Loucy (cell line): ENCODE results near the gene KCNMA1.

Source experiments
- H2AFZ ChIP-seq: fragments of 200-600 bp; sonication (generic); 2 replicates; pipeline ENCODE4 v1.6.0; 2016; ENCODE audit warnings: antibody characterized with exemption, mild to moderate bottlenecking, low read length, moderate library complexity
- H3F3A ChIP-seq: fragments of 200-600 bp; 2 replicates; pipeline ENCODE4 v1.6.0; 2016; ENCODE audit warnings: antibody characterized with exemption, low read depth, mild to moderate bottlenecking
- H3K27me3 ChIP-seq: fragments of 200-600 bp; sonication (generic); 2 replicates; pipeline ENCODE4 v1.6.1; 2014; ENCODE audit warnings: low read length, mild to moderate bottlenecking; ENCODE audit not compliant: insufficient read depth, poor library complexity, severe bottlenecking
- H3K36me3 ChIP-seq: fragments of 200-600 bp; sonication (generic); 2 replicates; pipeline ENCODE4 v1.6.1; 2016; ENCODE audit warnings: low read length; ENCODE audit not compliant: insufficient read depth
- H3K4me1 ChIP-seq: fragments of 200-600 bp; sonication (generic); 2 replicates; pipeline ENCODE4 v1.5.1; 2014; ENCODE audit warnings: low read length, mild to moderate bottlenecking; ENCODE audit not compliant: insufficient read depth, poor library complexity, severe bottlenecking
- H3K4me2 ChIP-seq: fragments of 200-600 bp; sonication (generic); 2 replicates; pipeline ENCODE4 v1.6.0; 2014; ENCODE audit warnings: antibody characterized with exemption, low read length, low read depth, mild to moderate bottlenecking; ENCODE audit not compliant: poor library complexity, severe bottlenecking
- H3K4me3 ChIP-seq: fragments of 200-600 bp; sonication (generic); 2 replicates; pipeline ENCODE4 v1.5.1; 2014; ENCODE audit warnings: low read length, mild to moderate bottlenecking, mixed read lengths; ENCODE audit not compliant: poor library complexity, severe bottlenecking
- H3K79me2 ChIP-seq: fragments of 200-600 bp; sonication (generic); 2 replicates; pipeline ENCODE4 v1.6.1; 2014; ENCODE audit warnings: low read length; ENCODE audit not compliant: insufficient read depth
- H3K9ac ChIP-seq: fragments of 200-600 bp; sonication (generic); 2 replicates; pipeline ENCODE4 v1.6.0; 2014; ENCODE audit warnings: mild to moderate bottlenecking, low read depth, low read length, moderate library complexity; ENCODE audit not compliant: poor library complexity, severe bottlenecking
- H3K9me2 ChIP-seq: fragments of 200-600 bp; sonication (generic); replicated peaks from 2 replicates; pipeline ENCODE4 v1.6.1; 2016; ENCODE audit warnings: low read depth, low read length, mixed read lengths
- H3K9me3 ChIP-seq: fragments of 200-600 bp; sonication (generic); 2 replicates; pipeline ENCODE4 v1.6.1; 2014; ENCODE audit warnings: mild to moderate bottlenecking, antibody characterized with exemption, low read length, low read depth; ENCODE audit not compliant: insufficient read depth
- H4K20me1 ChIP-seq: fragments of 200-600 bp; sonication (generic); 2 replicates; pipeline ENCODE4 v1.6.0; 2014; ENCODE audit warnings: antibody characterized with exemption, low read length, mild to moderate bottlenecking; ENCODE audit not compliant: insufficient read depth, poor library complexity, severe bottlenecking
- EZH2phosphoT487 ChIP-seq: fragments of 200-600 bp; IDR thresholded peaks from 2 replicates; pipeline ENCODE4 v1.6.1; 2018; ENCODE audit warnings: antibody characterized with exemption, mild to moderate bottlenecking, moderate library complexity, borderline replicate concordance
- TF ChIP-seq, protein P1 (sequence below): fragments of 200-600 bp; sonication (generic); conservative IDR thresholded peaks from 2 replicates; pipeline ENCODE4 v1.5.1; 2014; ENCODE audit warnings: mild to moderate bottlenecking, antibody characterized with exemption, low read length

The KCNMA1 gene

GRCh38 chr10:77041636-77042258, 595.9 kb downstream of the KCNMA1 start:
- H3K79me2 ChIP-seq: no peaks in the 10 kb centered on the region
- no peaks in the 10 kb centered on the region for H3K9me3 ChIP-seq
- H3K4me3 ChIP-seq: peak overlapping the region; percentile 59
- H2AFZ ChIP-seq: peak overlapping the region; percentile 37
- peak overlapping the region; percentile 69 for H3K9ac ChIP-seq
- no peaks in the 10 kb centered on the region for H3K9me2 ChIP-seq
- H3K36me3 ChIP-seq: no peaks in the 10 kb centered on the region
- H3F3A ChIP-seq: peaks cover 6% of the 10 kb centered on the region; the same call in 1 of the 2 replicates
- peak overlapping the region; percentile 73 for H3K4me2 ChIP-seq
- H4K20me1 ChIP-seq: no peaks in the 10 kb centered on the region
- no peaks in the 10 kb centered on the region for H3K27me3 ChIP-seq
- peaks cover 69% of the 10 kb centered on the region for H3K4me1 ChIP-seq
- TF ChIP-seq EZH2phosphoT487: no peak
- TF ChIP-seq, protein P1, sequence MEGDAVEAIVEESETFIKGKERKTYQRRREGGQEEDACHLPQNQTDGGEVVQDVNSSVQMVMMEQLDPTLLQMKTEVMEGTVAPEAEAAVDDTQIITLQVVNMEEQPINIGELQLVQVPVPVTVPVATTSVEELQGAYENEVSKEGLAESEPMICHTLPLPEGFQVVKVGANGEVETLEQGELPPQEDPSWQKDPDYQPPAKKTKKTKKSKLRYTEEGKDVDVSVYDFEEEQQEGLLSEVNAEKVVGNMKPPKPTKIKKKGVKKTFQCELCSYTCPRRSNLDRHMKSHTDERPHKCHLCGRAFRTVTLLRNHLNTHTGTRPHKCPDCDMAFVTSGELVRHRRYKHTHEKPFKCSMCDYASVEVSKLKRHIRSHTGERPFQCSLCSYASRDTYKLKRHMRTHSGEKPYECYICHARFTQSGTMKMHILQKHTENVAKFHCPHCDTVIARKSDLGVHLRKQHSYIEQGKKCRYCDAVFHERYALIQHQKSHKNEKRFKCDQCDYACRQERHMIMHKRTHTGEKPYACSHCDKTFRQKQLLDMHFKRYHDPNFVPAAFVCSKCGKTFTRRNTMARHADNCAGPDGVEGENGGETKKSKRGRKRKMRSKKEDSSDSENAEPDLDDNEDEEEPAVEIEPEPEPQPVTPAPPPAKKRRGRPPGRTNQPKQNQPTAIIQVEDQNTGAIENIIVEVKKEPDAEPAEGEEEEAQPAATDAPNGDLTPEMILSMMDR: no peak

DNA sequence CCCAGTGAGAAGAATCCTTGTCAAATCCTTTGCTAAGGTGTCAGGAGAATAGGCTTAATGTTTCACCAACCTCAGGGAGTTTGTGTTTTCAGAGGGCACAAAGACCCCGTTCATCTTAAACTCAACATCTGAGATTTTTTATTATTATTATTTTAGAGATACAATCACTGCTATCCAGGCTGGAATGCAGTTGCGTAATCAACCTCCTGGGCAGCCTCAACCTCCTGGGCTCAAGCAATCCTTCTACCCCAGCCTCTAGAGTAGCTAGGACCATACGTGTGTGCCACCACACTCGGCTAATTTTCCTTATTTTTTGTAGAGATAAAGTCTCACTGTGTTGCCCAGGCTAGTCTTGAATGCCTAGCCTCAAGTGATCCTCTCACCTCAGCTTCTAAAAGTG, 599.2 kb downstream of the KCNMA1 start:
- Histone ChIP-seq H3K4me1 (peaks cover 66% of the 10 kb centered on the region), H3K9ac (peak overlapping the region; percentile 37), H3F3A (peaks cover 6% of the 10 kb centered on the region; the same call in 1 of the 2 replicates), H3K9me3 (no peaks in the 10 kb centered on the region), H3K9me2 (no peaks in the 10 kb centered on the region), H3K27me3 (no peaks in the 10 kb centered on the region), H3K79me2 (no peaks in the 10 kb centered on the region), H4K20me1 (no peaks in the 10 kb centered on the region), H3K4me3 (no peak overlapping the region), H3K4me2 (no peak overlapping the region), H2AFZ (no peak overlapping the region), H3K36me3 (no peaks in the 10 kb centered on the region)
- no peak for TF ChIP-seq EZH2phosphoT487
- TF ChIP-seq, protein P1: no peak

DNA sequence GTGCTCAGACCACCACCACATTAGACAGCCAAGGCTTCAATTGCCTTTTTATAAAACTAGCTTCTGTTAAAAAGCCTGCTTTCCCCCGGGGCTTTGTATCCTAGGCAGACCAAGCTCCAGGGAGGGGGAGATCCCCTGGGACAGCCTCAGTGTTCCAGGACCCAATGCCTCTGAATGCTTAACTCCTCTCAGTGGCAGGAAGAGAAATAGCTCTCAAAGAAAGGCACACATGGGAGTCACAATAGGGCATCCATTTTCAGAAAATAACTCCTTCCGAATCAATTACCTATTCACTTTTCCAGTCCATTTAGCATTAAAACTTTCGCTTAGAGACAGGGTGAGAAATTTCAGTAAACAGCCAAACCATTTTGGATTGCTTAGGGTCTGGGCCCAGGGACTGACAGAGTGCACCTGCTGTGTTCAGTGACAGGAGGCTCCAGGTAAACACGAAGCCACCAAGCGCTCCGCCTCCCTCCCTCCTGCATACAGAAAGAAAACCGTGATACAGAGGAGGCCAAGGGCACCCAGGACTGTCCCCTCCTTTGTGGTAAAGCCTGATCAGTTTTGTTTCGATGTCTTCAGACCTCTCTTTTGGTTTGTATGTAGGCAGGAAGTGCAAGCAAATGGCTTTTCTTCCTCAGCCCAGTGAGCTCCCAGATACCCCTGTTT, 599.7 kb downstream of the KCNMA1 start:
- Histone ChIP-seq H4K20me1 (no peaks in the 10 kb centered on the region), H3K36me3 (no peaks in the 10 kb centered on the region), H3K27me3 (no peaks in the 10 kb centered on the region), H3K9ac (peak overlapping the region; percentile 37), H3K79me2 (no peaks in the 10 kb centered on the region), H3F3A (peaks cover 6% of the 10 kb centered on the region; the same call in 1 of the 2 replicates), H2AFZ (peak overlapping the region; percentile 54), H3K4me2 (no peak overlapping the region), H3K9me3 (no peaks in the 10 kb centered on the region), H3K4me1 (peaks cover 67% of the 10 kb centered on the region), H3K4me3 (no peak overlapping the region), H3K9me2 (no peaks in the 10 kb centered on the region)
- TF ChIP-seq, protein P1: no peak
- TF ChIP-seq EZH2phosphoT487: no peak
